PC-9 (cell line): ENCODE data around the gene RPL7A. TPM values are rescaled to one million over a fixed set of nuclear protein-coding genes. Genes with fewer than 3 reads are reported as not detected.

Experiments used
- BruUV-seq: library from RNA; stranded (reverse); fragments of 400-500 nt; replicated peaks from 2 replicates; lab custom pipeline; 2021; lab: Mats Ljungman, UMichigan
- CTCF ChIA-PET: fragments of 300-600 bp; sonication (Branson Sonifier 250); formaldehyde crosslinking; loops from one replicate; lab custom pipeline; 2022; ENCODE audit warnings: antibody characterized with exemption; lab: Charles Lee
- POLR2A ChIA-PET: fragments of 300-600 bp; sonication (Branson Sonifier 250); formaldehyde crosslinking; loops from one replicate; lab custom pipeline; 2022; ENCODE audit warnings: antibody characterized with exemption; ENCODE audit not compliant: unreplicated experiment; lab: Charles Lee
- DNase-seq, 2 experiments: peaks; one replicate each; pipeline versions ENCODE4 v3.0.0 to v3.0.0-alpha.2; 2015 to 2022; ENCODE audit warnings: mixed read lengths in 1 of 2
- H2AFZ ChIP-seq: fragments of 200-600 bp; sonication (generic); 2 replicates; pipeline ENCODE4 v1.8.1; 2017; ENCODE audit warnings: antibody characterized with exemption
- H3F3A ChIP-seq: fragments of 200-600 bp; sonication (generic); 2 replicates; pipeline ENCODE4 v1.8.1; 2017; ENCODE audit warnings: antibody characterized with exemption, mild to moderate bottlenecking, low read depth; ENCODE audit not compliant: insufficient read depth
- H3K27ac ChIP-seq: fragments of 200-600 bp; sonication (generic); 2 replicates; pipeline ENCODE4 v1.6.1; 2016; ENCODE audit warnings: mixed run types
- H3K27me3 ChIP-seq: fragments of 200-600 bp; sonication (generic); 2 replicates; pipeline ENCODE4 v1.6.1; 2016; ENCODE audit warnings: low read depth, mixed run types; ENCODE audit not compliant: insufficient read depth
- H3K36me3 ChIP-seq: fragments of 200-600 bp; sonication (generic); 2 replicates; pipeline ENCODE4 v1.6.1; 2016; ENCODE audit warnings: low read depth, mixed run types
- H3K4me1 ChIP-seq: fragments of 200-600 bp; sonication (generic); replicated peaks from 2 replicates; pipeline ENCODE4 v1.6.1; 2016; ENCODE audit warnings: mixed run types; ENCODE audit not compliant: insufficient read depth
- H3K4me2 ChIP-seq: fragments of 200-600 bp; sonication (generic); 2 replicates; pipeline ENCODE4 v1.6.1; 2017; ENCODE audit warnings: mixed run types
- H3K4me3 ChIP-seq: fragments of 200-600 bp; sonication (generic); 2 replicates; pipeline ENCODE4 v1.6.1; 2016; ENCODE audit warnings: mixed run types
- H3K79me2 ChIP-seq: fragments of 200-600 bp; sonication (generic); 2 replicates; pipeline ENCODE4 v1.6.1; 2017; ENCODE audit warnings: low read depth, mixed run types
- H3K9me2 ChIP-seq: fragments of 200-600 bp; sonication (generic); 2 replicates; pipeline ENCODE4 v1.8.1; 2017; ENCODE audit warnings: mild to moderate bottlenecking; ENCODE audit not compliant: insufficient read depth
- H3K9me3 ChIP-seq: fragments of 200-600 bp; sonication (generic); 2 replicates; pipeline ENCODE4 v1.8.1; 2016; ENCODE audit warnings: low read depth; ENCODE audit not compliant: insufficient read depth
- H4K20me1 ChIP-seq: fragments of 200-600 bp; sonication (generic); 2 replicates; pipeline ENCODE4 v1.8.1; 2017; ENCODE audit not compliant: insufficient read depth
- CTCF ChIP-seq: fragments of 200-600 bp; sonication (generic); conservative IDR thresholded peaks from 2 replicates; pipeline ENCODE4 v1.6.1; 2017; ENCODE audit warnings: mixed run types, antibody characterized with exemption, mild to moderate bottlenecking, moderate library complexity
- EZH2 ChIP-seq: fragments of 200-600 bp; sonication (generic); IDR thresholded peaks from 2 replicates; pipeline ENCODE4 v1.8.0; 2017; ENCODE audit warnings: antibody characterized with exemption, low read depth
- intact Hi-C: fragments of 100-400 bp; cut with micrococcal nuclease; formaldehyde crosslinking; loops from one replicate; pipeline ENCODE4 v1.10.0; 2022; ENCODE audit not compliant: unreplicated experiment
- total RNA-seq: library from RNA; stranded (reverse); gene quantifications from 2 replicates; pipeline ENCODE4 v1.2.3, GENCODE V29; 2021

The RPL7A gene
- total RNA-seq, 1 experiment from 2014 or later: 2,381 TPM

GRCh38 chr9:133372144-133372543 is 24.1 kb downstream of the RPL7A start:
- H3K27ac ChIP-seq: no peak overlapping the region
- no peak overlapping the region for H3K4me2 ChIP-seq
- H3K9me3 ChIP-seq: no peaks in the 10 kb centered on the region
- peaks cover 9% of the 10 kb centered on the region for H3K36me3 ChIP-seq
- H3K79me2 ChIP-seq: peaks cover 84% of the 10 kb centered on the region
- peaks cover 77% of the 10 kb centered on the region for H4K20me1 ChIP-seq
- H3F3A ChIP-seq: peaks cover 7% of the 10 kb centered on the region; the same call in 1 of the 2 replicates
- H3K27me3 ChIP-seq: no peaks in the 10 kb centered on the region
- DNase-seq: no peak
- peaks cover 16% of the 10 kb centered on the region for H3K4me1 ChIP-seq
- intact Hi-C loops: no loop called here
- no peak overlapping the region for H3K4me3 ChIP-seq
- POLR2A ChIA-PET: no interaction called here
- H2AFZ ChIP-seq: no peak overlapping the region
- no peaks in the 10 kb centered on the region for H3K9me2 ChIP-seq
- BruUV-seq: no TSS peak
- CTCF ChIA-PET: no interaction called here
- TF ChIP-seq EZH2: no peak
- TF ChIP-seq CTCF: no peak

GRCh38 chr9:133374612-133375115 is 26.6 kb downstream of the RPL7A start:
- H3K4me3 ChIP-seq: peak overlapping the region; percentile 69
- H3K4me1 ChIP-seq: peaks cover 36% of the 10 kb centered on the region
- H3K4me2 ChIP-seq: peak overlapping the region; percentile 81
- H3K27ac ChIP-seq: 0 out of 2 replicates have a peak overlapping the region, but pooled peaks have one; percentile 59
- peaks cover 52% of the 10 kb centered on the region for H4K20me1 ChIP-seq
- H3K27me3 ChIP-seq: no peaks in the 10 kb centered on the region
- no TSS peak for BruUV-seq
- intact Hi-C loops: loop anchor here (2.0 kb wide), 1 partner anchor 18 kb away; the partner anchor contains the start of genes SURF1 and SURF2
- ChIA-PET CTCF (interaction anchor here (0.7 kb wide), 1 partner anchor 187 kb away, joined by 3 read pairs; no protein-coding TSS in a partner anchor), POLR2A (interaction anchor here (0.7 kb wide), 2 partner anchors 74 to 272 kb away, joined by 3 to 4 read pairs; no protein-coding TSS in a partner anchor)
- H3K36me3 ChIP-seq: peaks cover 9% of the 10 kb centered on the region
- H3K9me2 ChIP-seq: no peaks in the 10 kb centered on the region
- 0 out of 2 replicates have a peak overlapping the region, but pooled peaks have one; percentile 20 for H2AFZ ChIP-seq
- H3K9me3 ChIP-seq: no peaks in the 10 kb centered on the region
- no peak for TF ChIP-seq CTCF
- no peak for TF ChIP-seq EZH2
- DNase-seq: no peak
- peaks cover 13% of the 10 kb centered on the region for H3F3A ChIP-seq
- H3K79me2 ChIP-seq: peaks cover 59% of the 10 kb centered on the region

- H3F3A ChIP-seq: peaks cover 13% of the 10 kb centered on the region
- H3K79me2 ChIP-seq: peaks cover 53% of the 10 kb centered on the region
- peaks cover 47% of the 10 kb centered on the region for H4K20me1 ChIP-seq
- H3K4me3 ChIP-seq: peak overlapping the region; percentile 69
- 0 out of 2 replicates have a peak overlapping the region, but pooled peaks have one; percentile 20 for H2AFZ ChIP-seq
- no TSS peak for BruUV-seq
- H3K9me2 ChIP-seq: no peaks in the 10 kb centered on the region
- ChIA-PET CTCF (interaction anchor here (0.5 kb wide), 1 partner anchor 181 kb away, joined by 9 read pairs; no protein-coding TSS in a partner anchor), POLR2A (interaction anchor here (0.7 kb wide), 2 partner anchors 73 to 272 kb away, joined by 3 to 4 read pairs; no protein-coding TSS in a partner anchor)
- H3K4me1 ChIP-seq: peaks cover 36% of the 10 kb centered on the region
- H3K27me3 ChIP-seq: no peaks in the 10 kb centered on the region
- H3K4me2 ChIP-seq: peak overlapping the region; percentile 81
- H3K27ac ChIP-seq: peak overlapping the region; percentile 59; the same call in 1 of the 2 replicates
- H3K9me3 ChIP-seq: no peaks in the 10 kb centered on the region
- peaks cover 9% of the 10 kb centered on the region for H3K36me3 ChIP-seq
- no peak; the same call in 1 of the 2 replicates for TF ChIP-seq CTCF
- no peak for TF ChIP-seq EZH2
- intact Hi-C loops: loop anchor here (2.0 kb wide), 1 partner anchor 18 kb away; the partner anchor contains the start of genes SURF1 and SURF2
- peak; percentile 30 to 50 for DNase-seq
These were observed 27.2 kb downstream of the RPL7A start for GRCh38 chr9:133375116-133375723.
